HUES6 (cell line): ENCODE results near the gene TMEM170B.
A peak's percentile ranks its signal among the peaks of the same experiment; 100 is the strongest.

Experiments used
- H3K27ac ChIP-seq: 2 replicates; pipeline ENCODE4 v1.7.0; 2013; ENCODE audit warnings: low read depth, mild to moderate bottlenecking, low read length, inconsistent platforms
- H3K27me3 ChIP-seq: 2 replicates; pipeline ENCODE4 v1.6.1; 2013; ENCODE audit warnings: low read length; ENCODE audit not compliant: control insufficient read depth, insufficient read depth
- H3K36me3 ChIP-seq: 2 replicates; pipeline ENCODE4 v1.6.1; 2013; ENCODE audit warnings: low read length; ENCODE audit not compliant: control insufficient read depth, insufficient read depth
- H3K4me1 ChIP-seq: 2 replicates; pipeline ENCODE4 v1.6.1; 2013; ENCODE audit warnings: low read length; ENCODE audit not compliant: control insufficient read depth, insufficient read depth
- H3K4me3 ChIP-seq: 2 replicates; pipeline ENCODE4 v1.5.1; 2013; ENCODE audit warnings: low read depth, low read length
- H3K9ac ChIP-seq: one replicate; pipeline ENCODE4 v1.6.1; 2013; ENCODE audit warnings: mild to moderate bottlenecking, low read length
- H3K9me3 ChIP-seq: 2 replicates; pipeline ENCODE4 v1.6.1; 2013; ENCODE audit warnings: low read depth, low read length; ENCODE audit not compliant: control insufficient read depth, insufficient read depth

TMEM170B gene

DNA sequence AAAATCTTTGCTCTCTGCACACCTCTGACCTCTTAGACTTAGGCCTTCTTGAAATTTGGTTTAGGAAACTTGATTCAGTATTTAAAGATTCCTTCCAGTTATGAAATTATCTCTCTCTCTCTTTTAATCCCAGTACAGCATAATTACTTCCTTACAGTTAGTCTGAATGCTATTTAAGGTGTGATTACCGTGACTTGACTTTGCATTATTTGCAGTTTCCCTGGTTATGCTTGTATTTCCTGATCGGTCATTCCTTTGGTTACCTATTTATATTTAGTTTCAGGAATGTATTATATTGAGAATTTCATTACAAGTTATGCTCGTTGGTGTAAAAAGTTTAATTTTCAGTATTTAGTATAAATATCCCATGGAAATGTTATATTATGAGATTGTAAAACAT is 16.3 kb downstream of the TMEM170B start:
- no peaks in the 10 kb centered on the region for H3K27me3 ChIP-seq
- H3K9me3 ChIP-seq: no peaks in the 10 kb centered on the region
- no peak overlapping the region for H3K27ac ChIP-seq
- no peak overlapping the region for H3K9ac ChIP-seq
- H3K36me3 ChIP-seq: no peaks in the 10 kb centered on the region
- H3K4me3 ChIP-seq: no peak overlapping the region
- H3K4me1 ChIP-seq: peaks cover 12% of the 10 kb centered on the region; the same call in 1 of the 2 replicates

DNA sequence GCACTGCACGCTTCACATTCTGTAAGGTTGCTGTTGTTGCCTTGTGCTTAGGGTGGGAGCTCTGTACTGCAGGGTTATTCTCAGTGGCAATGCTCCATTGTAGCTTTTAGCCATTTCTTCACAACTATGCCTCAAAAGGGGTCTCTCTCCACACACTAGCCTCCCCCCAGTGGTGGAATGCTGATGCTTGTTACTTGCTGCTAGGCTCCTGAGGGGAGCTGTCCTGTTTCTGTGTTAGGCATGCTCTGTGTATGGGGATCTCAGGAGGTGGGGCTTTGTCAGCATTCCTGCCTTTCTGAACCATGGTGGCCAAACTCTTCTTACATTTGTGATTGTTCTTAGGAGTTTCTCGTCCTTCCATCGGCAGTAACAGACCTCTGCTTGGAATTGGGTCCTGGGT is 18.8 kb downstream of the TMEM170B start:
- H3K27ac ChIP-seq: no peak overlapping the region
- no peaks in the 10 kb centered on the region for H3K36me3 ChIP-seq
- no peak overlapping the region for H3K9ac ChIP-seq
- H3K9me3 ChIP-seq: no peaks in the 10 kb centered on the region
- H3K4me3 ChIP-seq: no peak overlapping the region
- no peaks in the 10 kb centered on the region for H3K27me3 ChIP-seq
- H3K4me1 ChIP-seq: peaks cover 12% of the 10 kb centered on the region; the same call in 1 of the 2 replicates

DNA sequence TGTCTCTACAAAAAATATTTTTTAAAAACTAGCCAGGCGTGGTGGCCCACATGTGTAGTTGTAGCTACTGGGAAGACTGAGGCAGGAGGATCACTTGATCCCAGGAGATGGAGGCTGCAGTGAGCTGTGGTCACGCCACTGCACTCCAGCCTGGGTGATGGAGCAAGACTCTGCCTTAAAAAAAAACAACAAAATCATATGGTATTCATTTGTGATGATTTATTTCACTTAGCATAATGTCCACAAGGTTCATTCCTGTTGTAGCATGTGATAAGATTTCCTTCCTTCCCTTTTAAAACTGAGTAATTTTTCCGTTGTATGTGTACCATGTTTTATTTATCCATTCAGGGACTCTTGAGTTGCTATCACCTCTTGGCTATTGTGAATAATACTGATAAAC is 26.2 kb downstream of the TMEM170B start:
- H3K4me1 ChIP-seq: no peaks in the 10 kb centered on the region
- H3K36me3 ChIP-seq: no peaks in the 10 kb centered on the region
- no peak overlapping the region for H3K4me3 ChIP-seq
- H3K9ac ChIP-seq: no peak overlapping the region
- no peaks in the 10 kb centered on the region for H3K9me3 ChIP-seq
- H3K27ac ChIP-seq: no peak overlapping the region
- no peaks in the 10 kb centered on the region for H3K27me3 ChIP-seq

DNA sequence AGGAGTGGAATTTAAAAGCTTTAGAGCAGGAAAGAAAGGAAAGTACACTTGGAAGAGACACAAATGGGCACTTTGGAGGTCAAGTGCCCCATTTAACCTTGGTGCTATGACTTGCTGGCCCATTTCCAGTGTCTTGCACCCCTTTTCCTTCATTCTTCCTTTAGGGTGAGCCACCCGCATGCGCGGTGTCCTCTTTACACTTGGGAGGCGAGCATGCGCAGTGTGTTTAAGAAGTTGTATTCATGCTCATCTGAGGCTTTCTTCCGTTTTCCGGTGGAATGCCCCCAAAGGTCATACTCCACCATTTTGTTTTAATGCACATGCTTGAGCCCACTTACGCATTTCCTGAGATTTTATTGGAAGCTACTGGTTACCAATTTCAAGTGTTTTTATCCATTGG is 29.1 kb downstream of the TMEM170B start:
- Histone ChIP-seq H3K9ac (no peak overlapping the region), H3K9me3 (no peaks in the 10 kb centered on the region), H3K36me3 (no peaks in the 10 kb centered on the region), H3K27me3 (no peaks in the 10 kb centered on the region), H3K27ac (no peak overlapping the region), H3K4me1 (no peaks in the 10 kb centered on the region), H3K4me3 (no peak overlapping the region)

DNA sequence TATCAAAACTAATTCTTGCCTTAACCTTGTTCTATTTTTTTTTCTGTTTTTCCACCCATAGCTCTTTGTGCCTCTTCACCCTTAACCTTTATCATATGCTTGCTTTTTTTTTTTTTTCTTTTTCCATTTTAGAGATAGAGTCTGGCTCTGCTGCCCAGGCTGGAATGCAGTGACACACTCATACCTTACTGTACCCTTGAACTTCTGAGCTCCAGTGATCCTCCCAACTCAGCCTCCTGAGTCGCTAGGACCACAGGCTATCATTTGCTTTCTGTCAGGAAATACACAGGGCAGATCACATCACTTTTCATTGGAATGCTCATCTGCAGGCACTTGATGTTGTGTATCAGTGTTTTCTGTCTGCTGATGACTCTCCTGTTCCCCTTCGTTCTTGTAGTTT is 33.5 kb downstream of the TMEM170B start:
- Histone ChIP-seq H3K9me3 (no peaks in the 10 kb centered on the region), H3K4me1 (no peaks in the 10 kb centered on the region), H3K9ac (no peak overlapping the region), H3K27me3 (no peaks in the 10 kb centered on the region), H3K36me3 (no peaks in the 10 kb centered on the region), H3K4me3 (no peak overlapping the region), H3K27ac (no peak overlapping the region)

DNA sequence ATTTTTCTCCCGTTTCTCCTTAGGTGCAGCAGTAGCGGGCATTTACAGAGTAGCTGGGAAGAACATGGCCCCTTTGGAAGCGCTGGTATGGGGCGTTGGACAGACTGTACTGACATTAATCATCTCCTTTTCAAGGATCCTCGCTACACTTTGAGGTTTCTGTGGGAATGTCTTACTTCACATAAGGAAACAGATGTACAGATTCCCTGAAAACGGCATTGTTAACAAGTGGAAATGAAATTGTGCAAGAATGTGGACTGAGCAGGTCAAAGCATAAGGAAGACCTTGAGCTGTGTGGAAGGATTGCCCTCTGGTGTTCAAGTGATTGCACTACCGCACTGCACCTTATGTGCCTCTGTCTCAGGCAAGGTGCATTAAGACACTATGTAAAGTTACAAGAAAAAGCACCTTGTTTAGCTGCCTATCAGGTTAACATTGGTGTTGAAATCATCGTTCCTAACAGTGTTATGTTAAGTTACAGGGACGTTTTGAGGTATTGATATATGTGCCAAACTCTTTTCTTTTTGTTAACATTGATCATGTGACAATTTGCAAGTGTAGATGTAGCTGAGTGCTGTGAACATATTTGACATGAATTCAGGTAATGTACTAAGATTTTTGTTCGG is 38.0 kb downstream of the TMEM170B start:
- Histone ChIP-seq H3K4me3 (no peak overlapping the region), H3K4me1 (no peaks in the 10 kb centered on the region), H3K9ac (no peak overlapping the region), H3K36me3 (no peaks in the 10 kb centered on the region), H3K27ac (no peak overlapping the region), H3K27me3 (no peaks in the 10 kb centered on the region), H3K9me3 (no peaks in the 10 kb centered on the region)

DNA sequence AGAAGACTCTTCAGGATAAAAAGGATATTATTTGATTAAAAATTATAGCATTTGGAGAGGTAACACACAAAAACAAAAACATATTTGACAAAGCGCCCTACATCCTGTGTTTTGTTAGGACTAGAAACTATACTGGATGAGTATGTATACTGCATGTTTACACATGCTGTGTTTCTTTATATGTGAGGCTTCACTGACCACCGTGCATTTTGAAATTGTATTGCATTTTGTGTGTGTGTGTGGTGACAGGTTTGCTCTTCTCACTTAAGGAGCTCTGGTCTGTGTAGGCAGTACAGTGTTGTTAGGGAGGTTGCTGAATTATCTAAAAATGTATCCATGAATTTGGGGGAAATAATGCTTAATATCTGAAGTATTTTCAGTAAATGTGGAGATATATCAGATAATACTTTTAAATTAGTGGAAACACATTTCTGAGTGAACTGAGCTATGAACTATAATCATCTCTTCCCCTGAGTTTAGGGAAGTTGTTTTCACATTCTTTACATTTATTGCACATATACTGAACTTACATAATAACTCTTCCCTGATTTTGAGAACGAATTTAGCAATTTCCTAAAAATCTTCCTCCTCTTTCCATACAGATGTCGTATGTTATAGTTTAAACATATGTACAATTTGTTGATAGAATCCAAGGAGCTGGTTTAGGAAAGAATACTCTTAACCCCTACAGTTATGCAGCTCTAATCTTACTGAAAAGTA is 43.3 kb downstream of the TMEM170B start:
- Histone ChIP-seq H3K9me3 (no peaks in the 10 kb centered on the region), H3K4me1 (peaks cover 13% of the 10 kb centered on the region; the same call in 1 of the 2 replicates), H3K27me3 (no peaks in the 10 kb centered on the region), H3K9ac (no peak overlapping the region), H3K36me3 (no peaks in the 10 kb centered on the region), H3K4me3 (no peak overlapping the region), H3K27ac (no peak overlapping the region)

DNA sequence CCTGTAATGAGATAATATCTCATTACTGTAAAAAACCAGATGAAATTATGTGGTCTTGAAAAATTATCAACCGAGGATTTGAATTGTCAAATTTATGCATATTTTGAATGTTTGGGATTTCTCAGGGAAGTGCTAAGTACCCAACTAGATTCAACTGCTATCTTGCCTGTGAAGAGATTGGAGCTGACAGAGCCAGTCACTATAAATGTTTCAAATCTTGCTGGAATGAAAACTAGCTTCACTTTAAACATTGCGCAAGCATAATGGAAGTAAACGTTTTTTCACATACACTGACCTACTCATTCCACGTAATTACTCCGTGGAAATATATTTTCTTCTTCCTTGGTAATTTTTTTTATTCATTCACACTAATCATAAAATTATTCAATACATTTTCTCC is 46.7 kb downstream of the TMEM170B start:
- Histone ChIP-seq H3K36me3 (no peaks in the 10 kb centered on the region), H3K27me3 (no peaks in the 10 kb centered on the region), H3K4me3 (no peak overlapping the region), H3K4me1 (peaks cover 19% of the 10 kb centered on the region), H3K9ac (no peak overlapping the region), H3K27ac (no peak overlapping the region), H3K9me3 (no peaks in the 10 kb centered on the region)

DNA sequence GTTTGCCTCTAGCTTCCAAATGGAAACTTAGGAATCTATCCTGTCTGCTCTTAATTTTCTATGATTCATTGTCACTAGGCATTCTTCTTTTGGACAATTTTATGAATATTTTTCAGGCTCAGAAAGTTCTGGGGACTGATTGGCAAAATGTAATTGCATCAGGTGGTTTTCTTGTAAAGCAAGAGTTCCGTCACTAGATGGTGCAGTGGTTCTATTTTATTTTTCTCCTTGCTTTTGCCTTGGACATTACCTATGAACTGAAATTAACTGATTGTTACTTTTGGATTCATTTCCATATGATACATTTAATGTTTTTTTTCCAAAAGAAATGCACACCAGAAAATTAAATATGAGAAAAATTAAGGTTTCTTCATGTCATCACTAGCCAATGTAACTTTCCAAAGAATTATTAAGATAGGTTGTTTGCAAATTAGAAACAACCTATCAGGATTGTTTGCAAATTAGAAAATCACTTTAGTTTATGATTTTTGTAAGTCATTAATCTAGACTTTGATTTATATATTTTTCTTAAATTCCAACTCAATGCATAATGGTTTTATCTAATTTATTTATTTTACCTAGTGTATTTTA is 48.0 kb downstream of the TMEM170B start:
- peaks cover 19% of the 10 kb centered on the region for H3K4me1 ChIP-seq
- no peaks in the 10 kb centered on the region for H3K36me3 ChIP-seq
- no peak overlapping the region for H3K4me3 ChIP-seq
- H3K9me3 ChIP-seq: peaks cover 4% of the 10 kb centered on the region; the same call in 1 of the 2 replicates
- H3K9ac ChIP-seq: no peak overlapping the region
- peak overlapping the region; percentile 9; the same call in 1 of the 2 replicates for H3K27ac ChIP-seq
- no peaks in the 10 kb centered on the region for H3K27me3 ChIP-seq

DNA sequence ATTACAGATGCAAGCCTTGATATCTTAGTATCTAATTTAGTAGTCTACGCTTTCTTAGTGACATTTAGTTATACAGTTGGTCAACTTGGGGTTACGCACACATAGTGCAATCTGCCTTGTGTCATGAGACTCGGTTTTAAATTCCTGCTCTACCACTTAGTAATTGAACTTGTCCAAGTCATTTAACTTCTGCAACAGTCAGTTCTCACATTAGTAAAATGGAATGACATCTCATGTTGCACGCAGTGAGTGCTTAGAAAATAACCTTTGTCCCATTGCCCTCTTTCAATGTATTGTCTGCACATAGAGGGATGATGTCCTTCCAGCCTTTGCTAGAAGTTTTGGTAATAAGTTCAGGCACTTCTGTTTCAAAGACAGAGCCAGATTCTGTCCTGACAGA is 48.6 kb downstream of the TMEM170B start:
- H3K27ac ChIP-seq: no peak overlapping the region
- no peaks in the 10 kb centered on the region for H3K27me3 ChIP-seq
- H3K9me3 ChIP-seq: peaks cover 8% of the 10 kb centered on the region; the same call in 1 of the 2 replicates
- no peaks in the 10 kb centered on the region for H3K36me3 ChIP-seq
- H3K4me1 ChIP-seq: peaks cover 19% of the 10 kb centered on the region
- no peak overlapping the region for H3K9ac ChIP-seq
- H3K4me3 ChIP-seq: no peak overlapping the region

DNA sequence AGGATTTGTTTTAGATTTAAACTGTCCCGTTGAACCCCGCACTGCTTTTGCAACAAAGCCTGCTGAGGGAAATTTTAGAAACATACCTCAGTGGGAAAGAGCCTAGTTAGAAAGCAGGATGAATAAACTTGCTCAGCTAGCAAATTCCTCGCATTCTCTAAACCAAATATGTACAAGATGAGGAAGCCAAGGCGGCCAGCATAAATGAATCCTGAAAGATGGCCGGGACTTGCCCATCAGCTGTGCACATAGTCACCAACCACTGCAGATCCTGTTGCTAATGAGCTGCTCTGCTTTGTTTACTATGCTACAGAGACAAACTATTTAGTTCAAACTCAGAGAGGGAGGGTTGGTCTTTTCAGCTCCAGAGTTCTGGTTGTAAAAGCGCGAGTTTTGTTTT is 49.0 kb downstream of the TMEM170B start:
- no peak overlapping the region for H3K27ac ChIP-seq
- no peaks in the 10 kb centered on the region for H3K27me3 ChIP-seq
- H3K9me3 ChIP-seq: peaks cover 8% of the 10 kb centered on the region; the same call in 1 of the 2 replicates
- no peak overlapping the region for H3K4me3 ChIP-seq
- H3K9ac ChIP-seq: no peak overlapping the region
- H3K36me3 ChIP-seq: no peaks in the 10 kb centered on the region
- peaks cover 19% of the 10 kb centered on the region for H3K4me1 ChIP-seq
